ENCODE measurements around the gene SPEF2. TPM values are rescaled to one million over a fixed set of nuclear protein-coding genes. Genes with fewer than 3 reads are reported as not detected.
"Not testable (repeated sequence)": the region's sequence is repeated elsewhere in the genome, so short reads cannot be mapped to it uniquely, and the experiment has no call there.

The SPEF2 gene
- total RNA-seq, 1 experiment from 2014 or later = 8.2 TPM

DNA sequence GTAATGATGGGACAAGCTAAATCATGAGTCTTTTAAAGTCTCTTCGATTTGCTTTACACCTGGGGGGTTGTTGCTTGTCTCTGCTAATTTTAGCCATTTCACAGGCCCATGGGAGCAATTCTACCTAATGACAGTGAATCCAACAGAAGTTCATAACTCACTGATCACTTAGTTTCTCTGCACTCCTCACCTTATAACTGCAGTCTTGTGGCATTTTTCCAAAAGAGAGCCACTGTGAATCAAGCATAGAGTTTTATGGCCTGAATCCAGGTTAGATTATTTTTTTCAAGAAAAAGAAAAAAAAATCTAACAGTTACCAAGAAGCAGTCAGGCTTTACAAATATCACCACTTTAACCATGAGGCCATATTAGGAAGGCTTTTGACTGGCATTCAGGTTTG lies 237.5 kb downstream of the SPEF2 start:
- in situ Hi-C loops (cut with HindIII; ENCODE audit: low pct_unique_long_range_greater_than_20kb, low sequenced_read_pairs) = no loop called here
- no peak for DNase-seq (ENCODE audit: low read depth, low spot score)

GRCh38 chr5:35856186-35856764 lies 238.6 kb downstream of the SPEF2 start:
- in situ Hi-C loops (cut with HindIII; ENCODE audit: low pct_unique_long_range_greater_than_20kb, low sequenced_read_pairs); DNase-seq (ENCODE audit: low read depth, low spot score): not testable (repeated sequence)

DNA sequence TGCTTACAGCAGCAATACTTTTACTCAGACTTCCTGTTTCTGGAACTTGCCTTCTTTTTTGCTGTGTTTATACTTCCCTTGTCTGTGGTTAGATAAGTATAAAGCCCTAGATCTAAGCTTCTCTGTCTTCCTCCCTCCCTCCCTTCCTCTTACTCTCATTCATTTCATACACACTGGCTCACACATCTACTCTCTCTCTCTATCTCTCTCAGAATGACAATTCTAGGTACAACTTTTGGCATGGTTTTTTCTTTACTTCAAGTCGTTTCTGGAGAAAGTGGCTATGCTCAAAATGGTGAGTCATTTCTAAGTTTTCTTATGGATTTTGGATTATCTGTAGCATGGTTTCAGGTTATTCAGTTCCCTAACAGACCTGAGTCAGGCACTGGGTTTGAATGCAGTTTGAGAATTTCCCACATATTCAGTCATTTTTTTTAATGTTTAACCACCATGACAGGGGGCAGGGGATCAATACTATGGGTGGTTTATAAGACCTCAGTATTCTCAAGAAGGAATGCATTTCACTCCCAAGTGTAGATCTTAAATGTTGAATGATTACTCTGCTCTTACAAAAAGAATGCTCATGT lies 239.2 kb downstream of the SPEF2 start, which contains the start of gene IL7R:
Gene IL7R (plus strand): TSS at position 127 of the 587 bp plus-strand sequence. CDS start 87 bp downstream, at position 214.
- no peak for DNase-seq (ENCODE audit: low read depth, low spot score)
- in situ Hi-C loops (cut with HindIII; ENCODE audit: low pct_unique_long_range_greater_than_20kb, low sequenced_read_pairs) = no loop called here

- in situ Hi-C loops (cut with HindIII; ENCODE audit: low pct_unique_long_range_greater_than_20kb, low sequenced_read_pairs) = no loop called here
- DNase-seq (ENCODE audit: low read depth, low spot score) = no peak
These were observed 240.0 kb downstream of the SPEF2 start for GRCh38 chr5:35857606-35858205.

DNA sequence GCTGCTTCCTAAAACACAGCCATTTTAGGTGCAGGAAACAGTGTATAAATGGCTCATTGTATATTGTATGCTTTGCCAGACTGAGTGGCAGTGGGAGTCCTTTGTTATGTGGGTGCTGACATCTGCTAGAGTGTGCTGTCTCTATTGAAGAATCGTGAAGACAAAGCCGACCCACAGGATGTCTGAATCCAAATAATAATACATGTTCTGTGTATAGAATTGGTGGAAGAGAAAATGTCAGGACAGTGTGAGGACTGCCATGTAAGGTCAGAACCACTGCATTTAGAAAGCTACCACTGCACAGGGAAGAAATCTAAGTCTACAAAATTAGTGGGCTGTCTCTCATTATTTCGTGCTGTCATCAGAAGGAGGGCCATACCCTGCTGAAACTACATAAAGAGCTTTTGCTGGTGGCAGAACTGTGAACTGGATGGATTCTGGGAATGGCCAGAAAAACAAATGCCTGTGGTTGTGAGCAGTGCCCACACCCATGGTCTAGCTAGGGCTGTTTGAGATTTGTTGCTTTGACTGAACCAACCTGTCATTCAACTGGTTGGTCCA lies 241.5 kb downstream of the SPEF2 start:
- peak; percentile 72 for DNase-seq (ENCODE audit: low read depth, low spot score)
- in situ Hi-C loops (cut with HindIII; ENCODE audit: low pct_unique_long_range_greater_than_20kb, low sequenced_read_pairs) = no loop called here

- peak; percentile 22 for DNase-seq (ENCODE audit: low read depth, low spot score)
- in situ Hi-C loops (cut with HindIII; ENCODE audit: low pct_unique_long_range_greater_than_20kb, low sequenced_read_pairs) = no loop called here
These were observed 243.0 kb downstream of the SPEF2 start for GRCh38 chr5:35860686-35861085.

GRCh38 chr5:35861718-35862117 lies 244.1 kb downstream of the SPEF2 start:
- in situ Hi-C loops (cut with HindIII; ENCODE audit: low pct_unique_long_range_greater_than_20kb, low sequenced_read_pairs) = no loop called here
- DNase-seq (ENCODE audit: low read depth, low spot score) = no peak

- in situ Hi-C loops (cut with HindIII; ENCODE audit: low pct_unique_long_range_greater_than_20kb, low sequenced_read_pairs) = no loop called here
- DNase-seq (ENCODE audit: low read depth, low spot score) = no peak
These were observed 244.5 kb downstream of the SPEF2 start for GRCh38 chr5:35862126-35862525.

DNA sequence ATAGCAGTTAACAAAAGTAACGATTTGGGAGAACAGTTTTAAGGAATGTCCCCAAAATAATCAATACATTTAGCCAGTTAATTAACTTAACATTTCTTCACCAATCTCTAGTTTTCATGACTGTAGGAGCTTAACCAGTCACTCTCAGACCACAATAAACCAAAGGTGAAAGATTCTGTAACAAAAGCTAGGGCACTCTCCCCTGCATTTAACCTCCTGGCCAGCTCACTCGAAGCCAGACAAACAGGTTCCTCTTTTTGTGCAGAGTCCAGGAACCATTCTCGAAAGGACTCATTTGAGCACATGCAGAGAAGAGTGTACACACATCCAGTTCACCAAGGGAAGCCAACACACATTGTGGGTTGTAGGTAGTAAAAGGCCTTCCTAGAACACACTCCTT lies 245.5 kb downstream of the SPEF2 start:
- no peak for DNase-seq (ENCODE audit: low read depth, low spot score)
- in situ Hi-C loops (cut with HindIII; ENCODE audit: low pct_unique_long_range_greater_than_20kb, low sequenced_read_pairs) = no loop called here

Small RNA genes within 50 kb of the gene (small RNA-seq; reads per million reads assigned to genes)
- 0 reads per million in 2 experiments for gene RNU7-130P

Other genes starting within 250 kb of the SPEF2 start
- 0.16 and 0.18 TPM in 2 replicates for gene IL7R, start 239.0 kb downstream of the SPEF2 start, total RNA-seq (2014; rRNA removed; shearing (Covaris generic))